GM18867 (cell line): ENCODE data around the gene C9.
"Not testable (repeated sequence)": the region's sequence is repeated elsewhere in the genome, so short reads cannot be mapped to it uniquely, and the experiment has no call there.

Experiments
- ATAC-seq: cut with Tn5 transposase; IDR thresholded peaks from one replicate; pipeline ENCODE4 v1.9.1; 2021; ENCODE audit warnings: mild to moderate bottlenecking, moderate library complexity; ENCODE audit not compliant: unreplicated experiment

The C9 gene

GRCh38 chr5:39364367-39364766 is at the start of gene C9:
Gene C9, minus strand, starts transcription at chr5:39364495. Its CDS starts 31 bp downstream, at chr5:39364464.
- no peak for ATAC-seq

DNA sequence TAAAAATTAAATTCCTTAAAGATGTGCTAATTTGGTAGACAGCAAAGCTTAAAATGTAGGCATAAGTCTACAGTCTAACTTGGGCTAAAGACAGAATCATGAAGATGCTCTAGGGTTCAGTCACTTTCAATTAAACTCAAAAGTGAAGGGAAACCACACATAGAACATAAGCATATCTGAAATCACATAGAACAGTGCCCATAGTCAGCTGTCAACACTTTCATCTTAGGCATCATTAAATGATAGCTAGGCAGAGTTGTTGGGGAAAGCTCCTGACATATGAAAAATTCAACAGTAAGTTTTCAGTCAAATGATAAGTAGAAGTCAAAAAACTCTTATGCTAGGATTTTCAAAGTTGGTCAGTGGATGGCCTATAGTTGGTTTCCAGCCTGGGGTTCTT is 49.5 kb upstream of the C9 start:
- no peak for ATAC-seq

DNA sequence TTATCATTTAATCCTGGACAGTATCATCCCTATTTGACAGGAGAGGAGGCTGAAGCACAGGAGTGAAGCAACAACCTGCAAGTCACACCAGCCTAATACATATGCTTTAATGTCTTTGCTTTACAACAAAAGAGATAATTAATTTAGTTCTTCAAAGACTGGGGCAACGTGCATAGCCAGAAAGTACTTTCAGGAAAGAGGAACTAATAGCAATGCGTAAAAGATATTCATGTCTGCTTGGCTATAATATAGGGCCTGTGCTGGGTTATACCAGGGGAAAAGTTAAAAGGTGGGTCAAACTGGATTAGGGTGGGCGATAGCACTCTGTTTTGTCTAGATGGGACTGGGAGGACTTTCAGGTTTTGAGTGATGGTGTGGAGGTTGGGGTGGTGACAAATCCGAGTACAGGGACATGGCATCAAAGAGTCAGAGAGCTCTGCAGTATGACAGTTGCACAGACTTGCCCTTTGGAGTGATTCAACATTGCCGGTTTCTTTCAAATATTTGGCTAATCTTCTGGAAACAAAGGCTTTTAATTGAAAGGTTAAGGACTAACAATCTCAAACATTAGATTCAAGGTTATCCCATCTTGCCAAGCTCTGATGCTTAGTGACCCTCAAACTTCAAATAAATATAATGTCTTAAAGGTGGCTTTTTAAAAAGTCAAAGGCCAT is 48.6 kb upstream of the C9 start:
- no peak for ATAC-seq

DNA sequence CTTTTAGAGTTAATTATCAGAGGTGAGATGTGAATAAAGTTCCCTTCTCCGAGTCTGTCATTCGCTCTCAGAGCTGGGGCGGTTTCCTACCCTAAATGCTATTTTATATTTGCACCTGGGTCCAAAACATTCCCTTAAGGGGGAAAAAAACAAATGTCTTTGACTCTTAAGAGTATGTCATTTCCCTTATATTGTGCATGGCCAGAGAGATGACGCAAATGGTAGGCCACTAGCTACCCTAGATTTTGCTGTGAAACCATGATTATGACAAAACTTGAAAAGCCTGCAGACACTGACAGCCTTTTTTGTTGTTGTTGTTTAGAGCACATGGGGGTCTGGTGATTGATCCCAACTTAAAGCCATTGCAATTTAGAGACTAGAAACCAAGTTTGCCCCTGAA is 47.7 kb upstream of the C9 start:
- no peak for ATAC-seq

DNA sequence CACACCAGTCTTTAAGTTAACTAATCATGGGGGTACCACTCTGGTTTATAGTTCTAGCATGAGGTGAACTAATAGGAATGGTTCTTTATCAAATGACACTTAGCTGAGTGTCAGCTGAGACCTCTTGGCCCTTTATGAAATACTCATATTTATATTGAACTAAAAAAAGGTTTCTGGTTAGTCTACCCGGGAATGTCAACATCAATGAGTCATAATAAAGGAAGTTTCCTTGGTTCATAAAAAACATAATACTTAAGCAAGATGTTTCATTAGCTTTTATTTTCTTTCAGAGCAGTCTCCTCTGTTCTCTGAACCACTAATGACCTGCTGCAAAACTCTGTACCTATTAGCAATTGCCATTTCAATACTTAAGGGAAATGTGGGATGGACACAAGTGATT is 46.8 kb upstream of the C9 start:
- no peak for ATAC-seq

GRCh38 chr5:39409033-39409432 is 44.7 kb upstream of the C9 start:
- no peak for ATAC-seq

DNA sequence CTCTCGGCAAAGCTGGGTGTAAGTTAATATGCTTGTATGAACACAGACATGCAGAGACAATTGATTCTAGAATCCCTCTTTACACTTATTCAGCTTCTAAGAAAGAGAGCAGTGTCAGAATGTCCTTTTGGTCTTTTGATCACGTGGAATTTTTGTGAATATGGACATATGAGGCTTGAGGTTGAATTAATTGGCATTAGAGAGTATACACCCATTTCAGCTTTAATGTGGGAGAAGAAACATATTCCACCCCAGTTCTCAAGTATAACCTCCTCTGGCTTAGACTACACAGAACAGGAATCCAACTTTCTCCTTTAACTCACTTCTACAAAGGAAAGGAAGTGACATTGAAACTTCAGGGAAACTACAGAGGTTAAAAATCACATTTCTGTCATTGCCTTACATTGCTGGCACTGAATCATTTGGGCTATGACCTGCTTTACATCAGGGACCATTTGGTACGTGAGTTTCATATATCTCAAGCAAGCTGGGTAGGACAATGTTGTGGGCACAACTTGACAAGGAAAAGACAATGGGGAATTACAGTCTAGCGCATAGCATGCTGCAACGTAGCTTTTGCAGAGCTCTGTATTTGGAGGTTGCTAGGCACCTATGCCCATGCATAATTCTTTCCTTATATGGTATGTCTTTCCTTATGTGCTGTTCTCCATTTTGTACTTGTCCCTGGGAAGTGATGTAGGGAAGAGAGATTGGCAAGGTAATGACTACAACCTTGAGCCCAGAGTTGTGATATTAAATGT is 41.0 kb upstream of the C9 start:
- no peak for ATAC-seq

DNA sequence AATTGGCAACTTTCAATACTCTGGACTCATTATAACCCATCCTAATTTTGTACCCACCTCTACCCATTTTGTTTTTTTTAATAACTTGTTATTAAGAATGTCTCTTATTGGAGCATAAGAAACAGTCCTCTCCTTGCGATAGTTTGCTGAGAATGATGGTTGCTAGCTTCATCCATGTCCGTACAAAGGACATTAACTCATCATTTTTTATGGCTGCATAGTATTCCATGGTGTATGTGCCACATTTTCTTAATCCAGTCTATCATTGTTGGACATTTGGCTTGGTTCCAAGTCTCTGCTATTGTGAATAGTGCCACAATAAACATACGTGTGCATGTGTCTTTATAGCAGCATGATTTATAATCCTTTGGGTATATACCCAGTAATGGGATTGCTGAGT is 39.5 kb upstream of the C9 start:
- not testable (repeated sequence) for ATAC-seq

- not testable (repeated sequence) for ATAC-seq
Observed at GRCh38 chr5:39402140-39402539, 37.8 kb upstream of the C9 start.

DNA sequence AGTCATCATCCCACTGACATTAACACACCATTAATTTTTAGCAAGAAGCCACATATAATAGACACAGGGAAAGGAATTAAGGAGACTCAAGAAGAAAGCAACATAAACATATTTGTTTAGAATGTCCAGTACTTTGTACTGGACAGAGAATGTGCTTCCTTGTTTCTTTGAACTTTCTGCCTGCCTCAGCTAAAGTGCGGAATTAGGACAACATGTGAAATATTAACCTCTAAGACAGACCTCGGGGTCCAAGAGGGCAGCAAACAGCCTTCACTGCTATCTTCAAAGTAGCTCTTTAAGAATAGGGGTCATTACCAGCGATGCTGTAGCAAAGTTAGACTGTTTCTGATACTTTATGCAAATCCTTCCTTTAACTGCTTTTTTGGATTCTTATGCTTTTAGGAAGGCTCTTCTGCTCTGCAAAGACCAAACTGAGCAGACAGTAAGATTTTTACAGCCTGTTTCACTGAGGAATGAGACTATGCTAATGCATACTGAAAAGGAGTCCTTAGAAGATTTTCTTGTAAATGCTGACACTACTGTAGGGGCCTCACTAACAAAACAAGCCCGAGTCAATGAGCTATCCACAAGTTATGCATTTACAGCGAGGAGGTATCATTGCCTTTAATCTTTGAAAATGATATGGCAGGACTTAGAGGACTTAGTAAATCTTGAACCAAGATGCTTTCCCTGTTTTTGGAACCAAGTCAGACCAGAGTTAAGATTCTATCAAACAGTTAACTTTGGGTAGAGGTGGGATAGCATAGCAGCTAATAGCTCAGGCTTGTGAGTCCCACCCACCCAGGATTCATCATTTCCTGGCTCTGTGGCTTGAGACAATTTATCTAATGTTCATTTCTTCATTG is 36.7 kb upstream of the C9 start:
- no peak for ATAC-seq

DNA sequence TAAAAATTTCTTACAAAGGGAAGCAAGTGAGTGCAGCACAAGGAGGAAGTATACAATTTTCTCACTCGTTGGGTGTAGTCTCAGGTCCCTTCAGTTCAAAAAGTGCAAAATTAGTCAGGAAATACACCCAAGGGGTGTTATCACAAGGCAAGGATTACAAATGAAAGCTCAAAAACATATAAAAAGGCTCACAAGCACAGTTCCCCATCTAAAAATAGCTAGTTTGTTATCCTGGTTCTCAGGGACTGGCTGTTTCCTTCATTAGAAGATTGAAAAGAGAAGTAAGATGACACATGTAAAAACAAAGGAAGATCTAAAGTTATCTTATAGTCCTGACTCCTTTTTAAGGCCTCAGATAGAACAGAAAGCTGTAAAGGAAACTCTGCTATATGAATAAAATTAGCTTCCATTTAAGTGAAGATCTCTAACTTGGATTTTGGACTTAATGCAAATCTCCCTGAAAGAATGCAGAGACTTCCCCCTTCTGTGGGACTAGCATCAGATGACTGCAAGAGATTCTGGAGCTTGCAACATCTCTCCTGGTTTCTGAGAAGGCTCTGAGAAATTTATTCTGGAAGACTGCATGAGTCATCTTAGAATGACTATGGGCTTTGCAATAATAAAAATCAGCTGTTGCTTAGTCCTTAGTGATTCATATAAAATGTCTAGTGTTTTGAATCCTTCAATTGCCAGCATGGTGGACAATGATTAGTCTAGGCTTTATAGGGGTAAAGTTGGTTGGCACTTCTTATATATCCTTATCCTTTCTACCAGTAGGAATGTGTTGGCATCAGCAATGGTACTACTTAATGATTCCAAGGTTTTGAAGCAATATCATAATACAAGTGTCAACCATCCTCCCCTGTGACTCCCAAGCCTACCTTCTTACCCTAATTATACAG is 35.1 kb upstream of the C9 start:
- ATAC-seq = no peak

GRCh38 chr5:39396843-39397242 is 32.5 kb upstream of the C9 start:
- no peak for ATAC-seq

DNA sequence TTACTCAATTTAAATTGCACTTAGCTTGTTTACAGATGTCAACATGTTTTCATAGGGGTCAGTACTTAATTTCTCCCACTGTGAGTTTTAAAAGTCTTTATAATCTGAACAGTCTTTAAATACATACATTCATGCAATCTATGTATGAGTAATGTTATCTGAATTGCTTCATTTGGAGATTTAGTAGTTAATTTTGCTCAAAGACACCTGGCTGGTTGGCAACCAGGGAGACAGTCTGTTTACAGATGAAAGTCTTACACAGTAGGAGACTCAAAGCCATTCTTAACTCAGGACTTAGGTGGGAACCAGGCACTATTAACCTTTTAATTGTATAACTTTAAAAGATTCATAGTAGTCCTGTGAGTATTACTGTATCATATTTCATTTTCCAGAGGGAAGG is 31.2 kb upstream of the C9 start:
- no peak for ATAC-seq

GRCh38 chr5:39394946-39395345 is 30.7 kb upstream of the C9 start:
- no peak for ATAC-seq

DNA sequence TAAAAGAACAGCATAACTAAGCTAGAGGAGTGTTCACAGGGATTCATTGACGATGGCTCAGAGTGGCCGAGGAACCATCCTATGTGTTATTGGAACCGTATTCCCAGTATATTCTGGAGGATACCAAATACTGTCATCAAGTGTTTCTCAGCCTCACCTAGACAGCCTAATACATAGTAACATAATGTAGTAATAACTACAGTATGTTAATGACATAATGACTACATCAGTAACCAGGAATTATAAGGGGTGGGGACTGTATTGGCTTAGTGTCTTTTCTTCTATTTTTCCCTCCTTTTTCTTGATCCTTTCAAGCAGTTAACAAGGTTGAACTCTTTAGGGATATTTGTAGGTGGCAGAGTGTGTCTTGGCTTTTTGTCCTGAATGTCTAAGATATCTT is 26.6 kb upstream of the C9 start:
- ATAC-seq = no peak

DNA sequence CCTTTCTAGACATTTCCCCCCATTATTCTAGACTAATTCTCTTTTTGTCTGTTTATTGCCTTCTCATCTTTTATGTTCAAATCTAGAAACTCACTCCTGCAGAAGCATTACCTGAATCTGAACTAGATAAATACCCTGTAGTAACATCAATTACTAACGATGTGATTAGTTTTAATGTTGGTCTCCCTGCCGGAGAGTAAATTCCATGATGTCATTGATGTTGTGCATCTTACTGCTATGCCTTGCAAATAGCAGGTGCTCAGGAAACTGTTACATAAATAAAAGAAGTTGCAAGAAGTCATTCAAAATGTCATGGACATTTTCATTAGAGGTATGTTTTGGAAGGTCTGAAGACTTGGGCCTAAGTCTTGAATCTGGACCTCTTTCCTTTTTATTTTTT is 23.0 kb upstream of the C9 start:
- ATAC-seq = no peak

GRCh38 chr5:39384271-39384670 is 20.0 kb upstream of the C9 start:
- ATAC-seq = no peak

DNA sequence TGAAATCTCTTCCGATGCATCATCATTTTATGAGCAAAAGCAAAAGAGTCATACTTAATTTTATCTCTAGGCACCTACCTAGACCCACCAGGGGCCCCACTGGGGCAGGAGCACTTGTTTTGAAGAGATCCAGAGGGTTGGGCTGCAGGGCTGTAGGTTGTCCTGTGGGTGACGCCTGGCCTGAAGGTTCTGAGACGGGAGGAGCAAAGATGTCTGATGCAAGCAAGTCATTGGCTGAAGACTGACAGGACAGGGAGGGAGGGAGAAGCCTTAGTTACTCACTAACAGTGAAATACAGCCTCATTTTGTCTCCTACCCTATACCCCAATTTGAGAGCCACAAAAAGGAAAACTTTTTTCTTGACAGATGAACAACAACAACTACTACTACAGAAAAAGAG is 17.1 kb upstream of the C9 start:
- no peak for ATAC-seq

- ATAC-seq = no peak
Observed at GRCh38 chr5:39379693-39380092, 15.4 kb upstream of the C9 start.

DNA sequence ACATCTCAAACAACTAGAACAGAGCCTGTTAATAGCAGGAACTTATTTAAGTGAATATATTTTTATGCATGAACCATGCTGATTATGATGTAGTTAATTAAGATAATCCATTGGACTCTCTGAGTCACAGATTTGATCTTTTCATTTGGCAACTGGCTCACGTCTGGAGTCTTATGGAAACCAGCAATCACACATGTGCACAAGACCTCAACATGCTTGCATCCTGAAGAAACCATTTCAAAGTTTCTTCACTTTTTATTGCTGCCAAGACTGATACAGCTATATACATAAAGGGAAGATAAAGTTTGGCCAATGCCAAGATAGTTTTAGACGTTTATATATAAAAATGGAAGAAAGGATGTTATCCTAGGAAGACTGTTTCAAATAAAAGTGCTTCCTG is 13.3 kb upstream of the C9 start:
- no peak for ATAC-seq

DNA sequence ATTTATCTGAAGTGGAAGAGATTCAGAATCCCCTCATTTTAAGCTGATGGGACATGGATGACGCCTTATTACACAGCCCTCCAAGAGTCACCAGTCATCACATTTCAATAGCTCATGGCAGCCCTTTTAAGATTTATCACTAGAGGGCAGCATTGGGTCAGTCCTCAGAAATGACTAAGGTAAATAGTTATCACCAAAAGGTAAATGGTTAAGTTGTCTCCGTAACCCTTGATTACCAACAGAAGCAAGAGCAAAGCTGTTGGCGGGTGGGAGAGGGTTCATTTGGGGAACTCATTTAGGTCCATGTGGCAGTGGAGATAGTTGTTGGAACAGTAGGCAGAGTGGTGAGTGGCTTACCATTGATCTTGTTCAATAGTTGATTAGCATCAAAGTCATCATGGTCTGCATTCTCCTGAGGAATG is 12.0 kb upstream of the C9 start:
- peak; percentile 89 for ATAC-seq
